GM12891 (cell line): ENCODE measurements around the gene PLAC8.
"Not testable (repeated sequence)": the region's sequence is repeated elsewhere in the genome, so short reads cannot be mapped to it uniquely, and the experiment has no call there.

ENCODE experiments used
- DNase-seq: peaks from one replicate; pipeline ENCODE4 v3.0.0; 2011; ENCODE audit warnings: low spot score; ENCODE audit not compliant: insufficient read length
- FAIRE-seq: peaks from 2 replicates; lab custom pipeline; 2011; peaks lifted over from hg19 to GRCh38; lab: Jason Lieb, UNC
- PAX5 ChIP-seq: IDR thresholded peaks from 2 replicates; pipeline ENCODE4 v1.6.1; 2011; ENCODE audit warnings: low read length, moderate library complexity, mild to moderate bottlenecking; ENCODE audit not compliant: insufficient read depth, severe bottlenecking
- POLR2A ChIP-seq: IDR thresholded peaks from 2 replicates; pipeline ENCODE4 v1.6.1; 2011; ENCODE audit warnings: low read depth, low read length, control low read depth
- POLR2AphosphoS5 ChIP-seq: IDR thresholded peaks from 2 replicates; pipeline ENCODE4 v1.6.1; 2011; ENCODE audit warnings: low read depth, low read length, control low read depth
- POU2F2 ChIP-seq: IDR thresholded peaks from 2 replicates; pipeline ENCODE4 v1.6.1; 2011; ENCODE audit warnings: low read depth, mild to moderate bottlenecking, control low read depth, low read length, moderate library complexity
- SPI1 ChIP-seq: IDR thresholded peaks from 2 replicates; pipeline ENCODE4 v1.6.1; 2011; ENCODE audit warnings: low read depth, low read length, control low read depth
- TAF1 ChIP-seq: IDR thresholded peaks from 2 replicates; pipeline ENCODE4 v1.6.1; 2011; ENCODE audit warnings: low read depth, low read length, control low read depth

The PLAC8 gene

DNA sequence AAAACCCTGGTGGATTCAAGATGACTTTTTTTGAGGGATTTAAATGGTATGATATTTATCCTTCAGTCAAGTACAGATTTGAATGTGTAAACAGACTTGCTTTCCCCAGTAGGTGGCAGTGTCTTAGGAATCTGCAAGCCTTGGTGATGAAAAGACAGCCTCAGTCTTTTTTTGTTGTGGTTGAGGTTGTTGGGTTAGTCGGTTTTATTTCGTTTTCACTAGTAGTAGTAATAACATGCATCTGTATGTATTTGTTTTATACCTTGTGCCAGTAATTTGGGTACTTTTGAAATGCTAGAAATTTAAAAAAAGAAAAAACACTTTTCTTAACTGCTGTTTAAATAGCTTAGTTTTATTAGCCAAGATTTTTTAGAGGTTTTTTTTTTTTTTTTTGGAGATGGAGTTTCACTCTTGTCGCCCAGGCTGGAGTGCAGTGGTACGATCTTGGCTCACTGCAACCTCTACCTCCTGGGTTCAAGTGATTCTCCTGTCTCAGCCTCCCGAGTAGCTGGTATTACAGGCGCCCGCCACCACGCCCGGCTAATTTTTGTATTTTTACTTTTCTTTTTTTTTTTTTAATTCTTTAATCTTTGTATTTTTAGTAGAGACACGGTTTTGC lies 40.3 kb downstream of the PLAC8 start:
- peak; percentile 96 for FAIRE-seq
- peak; percentile 20 for DNase-seq
- TF ChIP-seq TAF1 (no peak), POLR2A (no peak), POU2F2 (no peak), PAX5 (no peak)

DNA sequence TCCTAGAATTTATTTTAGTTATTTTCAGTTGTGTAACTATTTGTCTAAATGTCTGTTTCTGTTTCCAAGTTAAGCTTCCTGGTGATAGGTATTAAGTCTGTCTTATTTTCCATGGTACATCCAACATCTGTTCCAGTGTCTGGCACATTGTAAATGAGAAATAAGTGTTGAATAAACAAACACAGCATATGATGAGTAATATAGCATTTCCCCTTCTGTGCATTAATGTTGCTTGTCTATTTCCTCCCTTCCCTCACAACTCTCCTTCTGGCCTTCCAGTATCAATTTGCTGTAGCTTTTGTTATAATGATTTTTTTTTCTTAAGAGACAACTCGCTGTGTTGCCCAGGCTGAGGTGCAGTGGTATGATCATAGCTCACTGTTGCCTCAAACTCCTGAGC lies 43.4 kb downstream of the PLAC8 start:
- no peak for DNase-seq
- TF ChIP-seq POLR2AphosphoS5, result no peak
- TF ChIP-seq POLR2A, result no peak
- TF ChIP-seq POU2F2, result no peak
- TF ChIP-seq PAX5, result no peak
- no peak for TF ChIP-seq TAF1
- no peak for TF ChIP-seq SPI1
- peak; percentile 75 for FAIRE-seq

DNA sequence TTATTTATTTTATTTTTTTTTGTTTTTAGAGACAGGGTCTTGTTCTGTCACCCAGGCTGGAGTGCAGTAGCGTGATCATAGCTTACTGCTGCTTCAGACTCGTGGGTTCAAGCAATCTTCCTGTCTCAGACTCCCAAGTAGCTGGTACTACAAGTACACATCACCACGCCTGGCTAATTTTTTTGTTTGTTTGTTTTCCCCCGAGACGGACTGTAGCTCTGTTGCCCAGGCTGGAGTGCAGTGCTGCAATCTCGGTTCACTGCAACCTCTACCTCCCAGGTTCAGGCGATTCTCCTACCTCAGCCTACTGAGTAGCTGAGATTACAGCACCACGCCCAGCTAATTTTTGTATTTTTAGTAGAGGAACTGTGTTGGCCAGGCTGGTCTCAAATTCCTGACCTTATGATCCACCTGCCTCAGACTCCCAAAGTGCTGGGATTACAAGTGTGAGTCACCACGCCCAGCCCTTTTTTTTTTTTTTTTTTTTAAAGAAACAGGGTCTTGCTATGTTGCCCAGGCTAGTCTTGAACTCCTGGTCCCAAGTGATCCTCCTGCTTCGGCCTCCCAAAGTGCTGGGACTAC lies 47.4 kb downstream of the PLAC8 start:
- FAIRE-seq (no peak), DNase-seq (no peak)
- TF ChIP-seq POU2F2 (no peak), POLR2A (no peak), SPI1 (no peak), PAX5 (no peak), POLR2AphosphoS5 (no peak), TAF1 (no peak)

DNA sequence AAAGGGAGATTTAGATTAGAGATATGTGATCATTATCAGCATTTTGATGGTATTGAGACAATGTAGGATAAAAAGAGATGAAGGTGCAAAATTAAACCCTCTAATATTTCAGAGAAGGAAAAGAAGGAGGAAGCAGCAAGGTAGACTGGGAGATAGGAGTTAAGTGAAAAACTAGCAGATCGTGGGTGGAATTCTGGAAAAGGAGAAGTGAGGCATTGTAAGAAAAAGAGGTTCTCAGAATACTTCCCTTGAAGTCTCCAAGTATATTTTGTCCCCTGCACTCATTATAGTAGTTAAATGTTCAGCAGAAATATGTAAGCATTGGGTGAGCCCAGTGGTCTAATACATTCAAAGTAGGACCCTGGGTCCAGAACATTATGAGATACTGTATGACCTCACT lies 49.3 kb downstream of the PLAC8 start:
- no peak for TF ChIP-seq POU2F2
- no peak for TF ChIP-seq PAX5
- 0 out of 2 replicates have a peak, but pooled peaks have one; percentile 32 for TF ChIP-seq SPI1
- no peak for FAIRE-seq
- DNase-seq, result no peak

DNA sequence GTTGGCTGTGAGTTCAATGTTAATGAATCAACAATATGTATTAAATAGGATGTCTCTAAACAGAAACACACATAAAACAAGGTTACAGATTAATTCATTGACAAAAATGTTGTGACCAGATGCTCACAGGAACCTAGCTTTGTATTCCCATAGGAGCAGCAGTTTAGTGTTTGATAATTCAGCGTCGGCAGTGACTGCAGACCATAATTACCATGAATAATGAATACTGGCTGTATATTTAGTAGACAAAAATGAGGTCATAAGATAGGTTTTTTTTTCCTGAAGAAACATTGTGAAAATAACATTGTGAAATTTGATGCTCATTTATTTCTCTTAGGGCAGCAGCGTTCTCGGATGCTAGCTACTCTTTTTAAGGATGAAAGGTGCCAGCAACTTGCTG lies 51.8 kb downstream of the PLAC8 start:
- DNase-seq (no peak), FAIRE-seq (peak; percentile 26)
- TF ChIP-seq PAX5 (no peak), POU2F2 (no peak), SPI1 (no peak)

DNA sequence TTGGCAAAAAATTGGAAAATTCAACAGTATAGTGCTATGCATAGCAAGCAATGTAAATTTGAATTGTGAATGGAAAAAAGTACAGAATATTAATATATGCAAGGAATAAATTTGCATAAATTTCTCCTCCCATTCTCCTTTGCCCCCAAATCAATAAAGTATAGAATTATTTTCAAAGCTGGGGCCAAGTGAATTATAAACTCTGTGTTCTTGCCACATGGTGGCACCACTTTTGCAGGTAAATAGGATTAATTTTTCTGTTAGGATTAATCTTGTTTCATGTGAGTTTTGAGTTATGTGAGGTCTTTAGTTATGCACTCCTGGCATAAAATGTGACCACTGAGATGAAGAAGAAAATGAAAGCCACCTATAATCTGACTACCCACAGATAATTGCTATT lies 59.6 kb downstream of the PLAC8 start:
- DNase-seq (no peak), FAIRE-seq (no peak)
- TF ChIP-seq POU2F2 (no peak), PAX5 (no peak)

DNA sequence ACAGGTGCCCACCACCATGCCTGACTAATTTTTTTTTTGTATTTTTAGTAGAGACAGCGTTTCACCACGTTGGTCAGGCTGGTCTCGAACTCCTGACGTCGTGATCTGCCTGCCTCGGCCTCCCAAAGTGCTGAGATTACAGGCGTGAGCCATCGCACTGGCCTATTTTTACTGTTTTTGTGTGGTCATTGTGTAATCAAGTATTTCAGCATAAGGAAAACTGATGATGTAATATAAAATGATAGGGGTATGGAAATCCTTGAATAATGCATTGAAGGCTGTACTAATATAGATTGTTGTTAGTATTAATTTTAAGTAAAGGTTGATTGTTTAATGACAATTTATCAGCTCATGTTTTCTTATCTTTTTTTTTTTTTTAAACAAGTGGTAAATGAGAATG lies 65.7 kb downstream of the PLAC8 start:
- FAIRE-seq, DNase-seq: not testable (repeated sequence)

DNA sequence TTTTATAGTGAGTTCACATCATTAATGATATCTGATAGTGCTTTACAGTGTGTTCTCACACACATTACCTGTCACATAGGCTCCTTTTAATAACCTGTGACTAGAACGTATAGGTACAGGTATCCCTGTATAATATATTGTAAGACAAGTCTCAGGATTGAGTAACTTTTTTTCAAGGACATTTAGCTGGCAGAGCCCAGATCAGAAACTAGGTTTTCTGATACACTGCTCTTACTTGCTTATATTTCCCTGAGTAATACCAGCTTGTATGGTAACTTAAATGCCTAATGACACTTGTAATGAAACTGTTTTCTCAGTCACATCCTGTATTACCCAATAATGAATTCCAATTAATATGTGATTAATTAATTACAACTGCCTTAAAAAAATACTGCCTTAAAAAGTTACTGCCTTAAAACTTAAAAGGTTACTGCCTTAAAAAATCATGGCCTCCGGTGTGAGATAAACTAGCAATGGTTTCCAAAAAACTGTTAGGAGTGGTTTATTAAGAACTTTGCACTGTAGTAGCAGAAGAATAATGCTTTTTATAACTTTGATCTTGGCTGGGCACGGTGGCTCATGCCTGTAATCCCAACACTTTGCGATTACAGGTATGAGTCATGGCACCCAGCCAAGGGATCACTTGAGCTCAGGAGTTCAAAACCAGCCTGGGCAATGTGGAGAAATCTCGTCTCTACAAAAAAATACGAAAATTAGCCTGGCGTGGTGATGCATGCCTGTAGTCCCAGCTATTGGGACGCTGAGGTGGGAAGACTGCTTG lies 67.6 kb downstream of the PLAC8 start:
- FAIRE-seq (peak; percentile 38), DNase-seq (no peak)

DNA sequence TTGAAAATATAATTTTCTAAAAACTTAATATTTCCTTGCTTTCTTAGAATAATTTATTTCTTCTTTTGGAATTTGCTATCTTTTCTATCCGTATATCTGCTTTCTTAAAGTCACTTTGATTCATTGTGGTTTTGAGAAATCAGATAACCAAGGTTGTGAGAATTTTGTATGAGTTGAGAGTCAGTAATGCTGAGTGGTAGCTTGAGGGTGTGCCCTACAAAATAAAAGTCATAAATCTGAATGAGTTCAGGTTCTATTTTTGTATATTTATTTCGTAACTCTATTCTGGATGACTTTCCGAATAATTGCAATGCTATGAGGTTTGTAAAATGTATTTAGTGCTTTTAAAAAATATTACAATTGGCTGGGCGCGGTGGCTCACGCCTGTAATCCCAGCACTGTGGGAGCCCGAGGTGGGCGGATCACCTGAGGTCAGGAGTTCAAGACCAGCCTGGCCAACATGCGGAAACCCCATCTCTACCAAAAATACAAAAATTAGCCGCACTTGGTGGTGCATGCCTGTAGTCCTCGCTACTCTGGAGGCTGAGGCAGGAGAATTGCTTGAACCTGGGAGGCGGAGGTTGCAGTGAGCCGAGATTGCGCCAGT lies 70.6 kb downstream of the PLAC8 start:
- DNase-seq (no peak), FAIRE-seq (no peak)
- no peak for TF ChIP-seq POLR2A
- no peak for TF ChIP-seq POU2F2
- TF ChIP-seq PAX5, result no peak
- TF ChIP-seq TAF1, result no peak

More for the DNA sequence above, 67.6 kb downstream of the PLAC8 start:
- TF ChIP-seq POU2F2, result no peak
- no peak for TF ChIP-seq POLR2AphosphoS5
- TF ChIP-seq POLR2A, result no peak
- TF ChIP-seq TAF1, result no peak
- no peak for TF ChIP-seq SPI1
- TF ChIP-seq PAX5, result no peak

DNA sequence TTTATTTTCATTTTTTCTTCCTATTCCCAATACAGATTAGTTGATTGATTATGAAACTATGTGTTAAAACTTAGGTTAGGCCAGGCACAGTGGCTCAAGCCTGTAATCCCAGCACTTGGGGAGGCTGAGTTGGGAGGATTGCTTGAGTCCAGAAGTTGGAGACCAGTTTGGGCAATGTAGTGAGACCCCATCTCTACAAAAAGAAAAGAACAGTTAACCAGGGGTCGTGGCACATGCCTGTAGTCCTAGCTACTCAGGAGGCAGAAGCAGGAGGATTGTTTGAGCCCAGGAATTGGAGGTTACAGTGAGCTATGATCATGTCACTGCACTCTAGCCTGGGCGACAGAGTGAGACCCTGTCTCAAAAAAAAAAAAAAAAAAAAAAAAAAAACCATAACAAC lies 71.4 kb downstream of the PLAC8 start:
- DNase-seq, FAIRE-seq: not testable (repeated sequence)
